NCI-H446 (cell line): ENCODE results near the gene ADM.

Experiments
- DNase-seq, 2 experiments: peaks; one replicate each; lab custom pipeline; 2025; lab: John Stamatoyannopoulos, UW

Gene ADM

GRCh38 chr11:10329356-10329755 lies 24.5 kb downstream of the ADM start:
- DNase-seq = no peak

- DNase-seq = no peak
These were observed 25.1 kb downstream of the ADM start for GRCh38 chr11:10329935-10330334.

GRCh38 chr11:10331548-10332289 lies 26.8 kb downstream of the ADM start:
- DNase-seq = no peak

GRCh38 chr11:10333490-10333889 lies 28.6 kb downstream of the ADM start:
- no peak for DNase-seq

GRCh38 chr11:10338287-10338686 lies 33.4 kb downstream of the ADM start:
- DNase-seq = no peak

- no peak for DNase-seq
These were observed 43.9 kb downstream of the ADM start for GRCh38 chr11:10348650-10349280.

- DNase-seq = no peak
These were observed 44.4 kb downstream of the ADM start for GRCh38 chr11:10349281-10349665.

GRCh38 chr11:10349806-10350205 lies 44.9 kb downstream of the ADM start:
- no peak for DNase-seq

- DNase-seq = no peak
These were observed 45.5 kb downstream of the ADM start for GRCh38 chr11:10350334-10350733.

- DNase-seq = no peak
These were observed 46.5 kb downstream of the ADM start for GRCh38 chr11:10351435-10351764.

GRCh38 chr11:10351765-10352641 lies 47.1 kb downstream of the ADM start:
- DNase-seq = peak in 1 of 2 experiments; percentile 28

- DNase-seq = no peak
These were observed 48.2 kb downstream of the ADM start for GRCh38 chr11:10352921-10353550.

GRCh38 chr11:10354389-10354788 lies 49.5 kb downstream of the ADM start:
- no peak for DNase-seq

- DNase-seq = no peak
These were observed 50.4 kb downstream of the ADM start for GRCh38 chr11:10355257-10355661.

- no peak for DNase-seq
These were observed 51.3 kb downstream of the ADM start for GRCh38 chr11:10356161-10356560.
